MM.1S (cell line): Measurements from ENCODE around the gene DENND5A.
A peak's percentile ranks its signal among the peaks of the same experiment; 100 is the strongest.

Experiments used
- DNase-seq: peaks from one replicate; pipeline ENCODE4 v3.0.0-alpha.2; 2015
- H2AFZ ChIP-seq: fragments of 300-600 bp; sonication (generic); 2 replicates; pipeline ENCODE4 v1.6.0; 2016; ENCODE audit warnings: antibody characterized with exemption, low read length
- H3F3A ChIP-seq: fragments of 300-600 bp; sonication (generic); 2 replicates; pipeline ENCODE4 v1.6.1; 2016; ENCODE audit warnings: mild to moderate bottlenecking, antibody characterized with exemption, low read length, moderate library complexity, mixed read lengths; ENCODE audit not compliant: insufficient read depth
- H3K27ac ChIP-seq: fragments of 300-600 bp; sonication (generic); 2 replicates; pipeline ENCODE4 v1.5.1; 2016; ENCODE audit warnings: mild to moderate bottlenecking, low read length
- H3K27me3 ChIP-seq: fragments of 300-600 bp; sonication (generic); replicated peaks from 2 replicates; pipeline ENCODE4 v1.6.0; 2016; ENCODE audit warnings: low read length; ENCODE audit not compliant: insufficient read depth
- H3K36me3 ChIP-seq: fragments of 300-600 bp; sonication (generic); replicated peaks from 2 replicates; pipeline ENCODE4 v1.6.1; 2016; ENCODE audit warnings: mild to moderate bottlenecking, low read length, mixed read lengths; ENCODE audit not compliant: insufficient read depth
- H3K4me1 ChIP-seq: fragments of 300-600 bp; sonication (generic); 2 replicates; pipeline ENCODE4 v1.6.1; 2016; ENCODE audit warnings: low read length, mixed read lengths
- H3K4me2 ChIP-seq: fragments of 300-600 bp; sonication (generic); 2 replicates; pipeline ENCODE4 v1.6.0; 2016; ENCODE audit warnings: low read depth, low read length
- H3K4me3 ChIP-seq: fragments of 300-600 bp; sonication (generic); 2 replicates; pipeline ENCODE4 v1.5.1; 2016; ENCODE audit warnings: low read length, mixed read lengths
- H3K79me2 ChIP-seq: fragments of 300-600 bp; sonication (generic); 2 replicates; pipeline ENCODE4 v1.6.1; 2016; ENCODE audit warnings: mixed run types, low read length, mixed read lengths
- H3K9ac ChIP-seq: fragments of 300-600 bp; sonication (generic); 2 replicates; pipeline ENCODE4 v1.6.1; 2016; ENCODE audit warnings: low read length, mixed read lengths
- H3K9me2 ChIP-seq: fragments of 300-600 bp; sonication (generic); replicated peaks from 2 replicates; pipeline ENCODE4 v1.6.1; 2016; ENCODE audit warnings: mild to moderate bottlenecking, low read length, mixed read lengths; ENCODE audit not compliant: insufficient read depth
- H3K9me3 ChIP-seq: fragments of 300-600 bp; sonication (generic); replicated peaks from 2 replicates; pipeline ENCODE4 v1.6.1; 2016; ENCODE audit warnings: mild to moderate bottlenecking, low read length, mixed read lengths; ENCODE audit not compliant: insufficient read depth
- H4K20me1 ChIP-seq: fragments of 300-600 bp; sonication (generic); 2 replicates; pipeline ENCODE4 v1.6.1; 2016; ENCODE audit warnings: mild to moderate bottlenecking, low read length, moderate library complexity, mixed read lengths; ENCODE audit not compliant: insufficient read depth
- CTCF ChIP-seq: fragments of 300-600 bp; sonication (generic); IDR thresholded peaks from 2 replicates; pipeline ENCODE4 v1.5.1; 2016; ENCODE audit warnings: antibody characterized with exemption, low read length, mixed read lengths
- EZH2 ChIP-seq: fragments of 300-600 bp; sonication (generic); optimal IDR thresholded peaks from 2 replicates; pipeline ENCODE3; 2017; ENCODE audit warnings: low read depth, mild to moderate bottlenecking, antibody characterized with exemption, low read length, mixed read lengths
- EZH2phosphoT487 ChIP-seq: fragments of 300-600 bp; sonication (generic); IDR thresholded peaks from 2 replicates; pipeline ENCODE4 v1.6.1; 2018; ENCODE audit warnings: antibody characterized with exemption, low read length

DENND5A gene

GRCh38 chr11:9150926-9151325, 114.2 kb downstream of the DENND5A start:
- Histone ChIP-seq H2AFZ (no peak overlapping the region), H3K4me3 (no peak overlapping the region), H3K4me1 (peaks cover 20% of the 10 kb centered on the region), H4K20me1 (no peaks in the 10 kb centered on the region), H3K9ac (no peak overlapping the region), H3K4me2 (no peak overlapping the region), H3K36me3 (no peaks in the 10 kb centered on the region), H3K9me2 (no peaks in the 10 kb centered on the region), H3K79me2 (no peaks in the 10 kb centered on the region), H3K27me3 (peaks cover 6% of the 10 kb centered on the region; the same call in 1 of the 2 replicates), H3K27ac (no peak overlapping the region), H3K9me3 (no peaks in the 10 kb centered on the region), H3F3A (peaks cover 8% of the 10 kb centered on the region; the same call in 1 of the 2 replicates)
- no peak for DNase-seq
- TF ChIP-seq EZH2phosphoT487 (no peak), EZH2 (no peak), CTCF (no peak)

DNA sequence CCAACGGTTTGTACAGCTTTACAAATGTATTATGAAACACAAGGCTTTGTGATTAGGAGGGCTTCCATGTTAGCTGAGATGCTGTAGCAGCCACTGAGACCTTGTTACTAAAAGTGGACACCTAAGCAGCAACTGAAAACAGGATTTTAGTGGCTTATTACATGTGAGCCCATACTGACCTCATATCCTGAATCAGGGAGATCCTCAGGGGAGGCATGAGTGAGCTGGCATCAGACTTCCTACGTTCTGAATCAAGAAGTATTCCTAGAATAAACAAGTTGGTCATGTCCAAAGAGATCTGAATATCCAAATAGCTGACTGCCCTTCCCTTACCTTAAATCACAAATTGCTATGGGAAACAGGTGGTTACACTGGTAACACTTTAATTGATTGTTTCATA, 114.6 kb downstream of the DENND5A start:
- Histone ChIP-seq H3F3A (peaks cover 8% of the 10 kb centered on the region; the same call in 1 of the 2 replicates), H3K27me3 (peaks cover 6% of the 10 kb centered on the region; the same call in 1 of the 2 replicates), H3K4me3 (no peak overlapping the region), H3K4me1 (peaks cover 20% of the 10 kb centered on the region), H2AFZ (no peak overlapping the region), H3K9me3 (no peaks in the 10 kb centered on the region), H3K4me2 (no peak overlapping the region), H4K20me1 (no peaks in the 10 kb centered on the region), H3K9ac (no peak overlapping the region), H3K36me3 (no peaks in the 10 kb centered on the region), H3K79me2 (no peaks in the 10 kb centered on the region), H3K27ac (no peak overlapping the region), H3K9me2 (no peaks in the 10 kb centered on the region)
- DNase-seq, result no peak
- TF ChIP-seq EZH2phosphoT487, result no peak
- TF ChIP-seq EZH2, result no peak
- TF ChIP-seq CTCF, result no peak

DNA sequence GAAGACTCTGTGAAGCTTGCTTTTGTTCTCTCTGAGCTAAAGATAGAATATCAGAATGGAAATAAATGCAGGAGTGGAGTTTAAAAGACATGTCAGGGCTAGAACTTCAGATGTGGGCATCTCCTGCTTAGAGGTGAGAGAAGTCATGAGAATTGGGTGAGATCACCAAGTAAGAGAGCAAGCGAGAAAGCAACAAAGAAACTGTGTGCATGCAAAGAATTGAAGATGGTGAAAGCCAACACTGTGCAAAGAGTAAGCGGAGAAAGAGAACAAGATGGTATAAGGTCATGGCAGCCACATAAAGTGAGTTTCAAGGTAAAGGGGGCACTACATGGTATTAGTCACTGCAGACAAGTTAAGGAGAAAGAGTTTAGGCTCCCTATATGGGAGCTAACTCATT, 116.4 kb downstream of the DENND5A start:
- H3K4me3 ChIP-seq, result no peak overlapping the region
- no peaks in the 10 kb centered on the region for H3K9me3 ChIP-seq
- H3K36me3 ChIP-seq, result no peaks in the 10 kb centered on the region

More for the DNA sequence above, 116.4 kb downstream of the DENND5A start:
- no peak for DNase-seq
- H3K4me2 ChIP-seq, result peak overlapping the region; percentile 24; the same call in 1 of the 2 replicates
- no peaks in the 10 kb centered on the region for H3K79me2 ChIP-seq
- H3K9ac ChIP-seq, result no peak overlapping the region
- no peak overlapping the region for H3K27ac ChIP-seq
- H2AFZ ChIP-seq, result no peak overlapping the region
- H3F3A ChIP-seq, result peaks cover 8% of the 10 kb centered on the region; the same call in 1 of the 2 replicates
- H3K27me3 ChIP-seq, result peaks cover 6% of the 10 kb centered on the region; the same call in 1 of the 2 replicates
- no peaks in the 10 kb centered on the region for H3K9me2 ChIP-seq
- H3K4me1 ChIP-seq, result peaks cover 20% of the 10 kb centered on the region
- TF ChIP-seq EZH2phosphoT487 (no peak), EZH2 (no peak), CTCF (no peak)
- no peaks in the 10 kb centered on the region for H4K20me1 ChIP-seq
